Natural killer cell (primary cell): ENCODE results near the gene FBH1. TPM values are rescaled to one million over a fixed set of nuclear protein-coding genes. Genes with fewer than 3 reads are reported as not detected.

Experiments
- ATAC-seq, 3 donors: fragments of 150-1000 bp in 2 of 3; fragments of 200-7000 bp in 1 of 3; cut with Tn5 transposase; 1 replicate in 1 of 3; 2 replicates in 2 of 3; pipeline ENCODE4 v1.10.0; 2021; ENCODE audit warnings: mild to moderate bottlenecking in 2 of 3, moderate library complexity in 2 of 3
- DNase-seq, 2 donors: peaks; one replicate each; pipeline versions ENCODE4 v3.0.0 to v3.0.0-alpha.2; 2013 to 2021; ENCODE audit warnings: mixed read lengths in 1 of 2
- H3K27ac ChIP-seq: one replicate; pipeline ENCODE4 v1.5.1; 2013; ENCODE audit warnings: mild to moderate bottlenecking, low read length
- H3K27me3 ChIP-seq: one replicate; pipeline ENCODE4 v1.6.1; 2013; ENCODE audit warnings: low read length; ENCODE audit not compliant: control insufficient read depth, insufficient read depth
- H3K36me3 ChIP-seq: one replicate; pipeline ENCODE4 v1.6.1; 2013; ENCODE audit warnings: low read length; ENCODE audit not compliant: control insufficient read depth, insufficient read depth
- H3K4me1 ChIP-seq: one replicate; pipeline ENCODE4 v1.6.1; 2013; ENCODE audit warnings: low read length; ENCODE audit not compliant: control insufficient read depth, insufficient read depth
- H3K4me3 ChIP-seq: one replicate; pipeline ENCODE4 v1.5.1; 2013; ENCODE audit warnings: low read length
- H3K9me3 ChIP-seq: one replicate; pipeline ENCODE4 v1.6.1; 2013; ENCODE audit warnings: low read length; ENCODE audit not compliant: control insufficient read depth, insufficient read depth
- H3K27ac Mint-ChIP-seq, 2 donors: one replicate each; pipeline ENCODE4 v1.8.0; 2022; ENCODE audit warnings: mild to moderate bottlenecking in 2 of 2, mixed read lengths in 2 of 2, moderate library complexity in 1 of 2
- H3K27me3 Mint-ChIP-seq, 2 donors: one replicate each; pipeline ENCODE4 v1.8.0; 2022; ENCODE audit warnings: low read depth in 2 of 2, mixed read lengths in 2 of 2
- H3K36me3 Mint-ChIP-seq: one replicate; pipeline ENCODE4 v1.8.0; 2022; ENCODE audit warnings: mixed read lengths
- H3K4me1 Mint-ChIP-seq, 2 donors: one replicate each; pipeline ENCODE4 v1.8.0; 2022; ENCODE audit warnings: mixed read lengths in 2 of 2
- H3K4me3 Mint-ChIP-seq: one replicate; pipeline ENCODE4 v1.8.0; 2022; ENCODE audit warnings: mild to moderate bottlenecking, moderate library complexity, mixed read lengths
- H3K9me3 Mint-ChIP-seq, 2 donors: one replicate each; pipeline ENCODE4 v1.8.0; 2022; ENCODE audit warnings: mixed read lengths in 2 of 2
- WGBS: methylation state at CpG from one replicate; pipeline ENCODE4 v1.1.7; 2013; ENCODE audit warnings: missing lambda C conversion rate; ENCODE audit not compliant: insufficient coverage; 5-methylcytosine and 5-hydroxymethylcytosine counted together
- intact Hi-C: fragments of 100-400 bp; cut with micrococcal nuclease; formaldehyde crosslinking; loops from one replicate; pipeline ENCODE4 v1.14.2; 2022
- total RNA-seq, 4 donors: library from RNA; stranded (reverse); fragments of 120-200 nt in 1 of 4; gene quantifications; one replicate each; pipeline versions ENCODE4 v1.2.3 to v1.2.4, GENCODE V29; 2013 to 2022
- TF ChIP-seq, protein P1 (sequence below): fragments of 200-600 bp; IDR thresholded peaks from one replicate; pipeline ENCODE4 v1.8.0; 2022; ENCODE audit warnings: antibody characterized with exemption

FBH1 gene
- total RNA-seq, 3 donors from 2014 or later (not counting 1 experiment from before 2014, with no cell fraction given), result 49.3 to 64.9 (median 62.7) TPM

DNA sequence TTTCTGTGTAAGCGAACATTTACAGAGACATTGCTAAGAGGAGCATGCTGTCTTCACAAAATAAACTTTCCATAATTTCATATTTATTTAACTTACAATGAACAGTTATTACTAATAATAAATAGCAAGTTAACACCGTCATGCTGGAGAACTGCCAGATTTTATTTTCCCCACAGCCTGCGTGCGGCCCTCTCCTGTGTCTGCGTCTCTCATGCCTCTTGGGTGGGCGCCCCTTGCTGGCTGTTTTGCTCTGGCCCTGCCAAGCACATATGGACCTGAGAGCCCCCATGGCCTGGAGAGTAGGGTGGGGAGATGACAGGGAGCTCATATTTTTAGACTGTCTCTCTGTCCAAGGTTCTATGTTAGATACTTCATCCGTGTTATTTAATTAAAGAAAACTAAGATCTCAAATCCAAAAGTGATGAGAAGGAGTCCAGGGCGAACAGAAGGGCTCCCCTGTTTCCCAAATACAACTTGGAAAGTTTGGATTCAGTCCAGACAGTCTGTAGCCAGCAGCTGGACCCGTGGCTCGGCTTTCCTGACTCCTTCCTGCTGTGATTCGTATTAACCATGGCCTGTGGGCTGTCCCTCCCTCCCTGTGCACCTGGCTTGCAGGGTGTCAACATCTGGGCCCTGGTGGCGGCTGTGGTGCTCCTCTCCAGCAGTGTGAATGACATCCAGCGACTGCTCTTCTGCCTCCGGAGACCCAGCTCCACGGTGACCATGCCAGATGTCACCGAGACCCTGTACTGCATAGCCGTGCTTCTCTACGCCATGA, 20.5 kb downstream of the FBH1 start:
- Mint-ChIP-seq H3K4me3 (no peak overlapping the region), H3K9me3 (no peaks in the 10 kb centered on the region), H3K27ac (no peak overlapping the region), H3K27me3 (no peaks in the 10 kb centered on the region), H3K4me1 (peaks cover 6 to 10% of the 10 kb centered on the region in 2 donors), H3K36me3 (peaks cover 15% of the 10 kb centered on the region)
- H3K27me3 ChIP-seq, result no peaks in the 10 kb centered on the region
- 96% methylated on average over 17 of the region's 18 CpGs for WGBS
- intact Hi-C loops, result no loop called here
- DNase-seq, result no peak
- no peak overlapping the region for H3K4me3 ChIP-seq
- no peak overlapping the region for H3K27ac ChIP-seq
- no peaks in the 10 kb centered on the region for H3K9me3 ChIP-seq
- TF ChIP-seq, protein P1, sequence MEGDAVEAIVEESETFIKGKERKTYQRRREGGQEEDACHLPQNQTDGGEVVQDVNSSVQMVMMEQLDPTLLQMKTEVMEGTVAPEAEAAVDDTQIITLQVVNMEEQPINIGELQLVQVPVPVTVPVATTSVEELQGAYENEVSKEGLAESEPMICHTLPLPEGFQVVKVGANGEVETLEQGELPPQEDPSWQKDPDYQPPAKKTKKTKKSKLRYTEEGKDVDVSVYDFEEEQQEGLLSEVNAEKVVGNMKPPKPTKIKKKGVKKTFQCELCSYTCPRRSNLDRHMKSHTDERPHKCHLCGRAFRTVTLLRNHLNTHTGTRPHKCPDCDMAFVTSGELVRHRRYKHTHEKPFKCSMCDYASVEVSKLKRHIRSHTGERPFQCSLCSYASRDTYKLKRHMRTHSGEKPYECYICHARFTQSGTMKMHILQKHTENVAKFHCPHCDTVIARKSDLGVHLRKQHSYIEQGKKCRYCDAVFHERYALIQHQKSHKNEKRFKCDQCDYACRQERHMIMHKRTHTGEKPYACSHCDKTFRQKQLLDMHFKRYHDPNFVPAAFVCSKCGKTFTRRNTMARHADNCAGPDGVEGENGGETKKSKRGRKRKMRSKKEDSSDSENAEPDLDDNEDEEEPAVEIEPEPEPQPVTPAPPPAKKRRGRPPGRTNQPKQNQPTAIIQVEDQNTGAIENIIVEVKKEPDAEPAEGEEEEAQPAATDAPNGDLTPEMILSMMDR, result no peak
- no peak for ATAC-seq
- H3K4me1 ChIP-seq, result no peaks in the 10 kb centered on the region
- peaks cover 81% of the 10 kb centered on the region for H3K36me3 ChIP-seq

DNA sequence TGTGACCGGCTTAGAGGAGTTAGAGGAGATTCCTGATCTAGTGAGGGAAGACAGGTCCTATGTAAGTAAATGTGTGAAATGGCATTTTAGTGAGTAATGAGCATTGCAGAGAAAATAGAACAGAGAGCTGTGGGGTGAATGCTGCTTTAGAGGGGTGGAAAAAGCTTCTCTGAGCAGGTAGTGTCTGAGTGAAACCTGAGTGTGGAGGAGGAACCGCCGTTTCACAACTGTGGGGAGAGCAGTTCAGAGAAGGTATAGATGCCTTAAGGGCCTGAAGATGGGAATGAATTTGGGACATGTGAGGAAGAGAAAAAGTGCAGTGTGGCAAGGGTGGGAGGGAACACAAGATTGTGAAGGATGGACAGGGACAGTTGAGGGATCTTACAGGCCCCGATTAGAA, 21.6 kb downstream of the FBH1 start:
- H3K36me3 Mint-ChIP-seq, result peaks cover 15% of the 10 kb centered on the region
- ATAC-seq, result no peak
- peaks cover 4 to 10% of the 10 kb centered on the region in 2 donors for H3K4me1 Mint-ChIP-seq
- H3K4me1 ChIP-seq, result no peaks in the 10 kb centered on the region
- no peaks in the 10 kb centered on the region for H3K9me3 Mint-ChIP-seq
- 98% methylated on average over 4 of the region's 4 CpGs for WGBS
- no peak overlapping the region for H3K4me3 Mint-ChIP-seq
- DNase-seq, result no peak
- H3K4me3 ChIP-seq, result no peak overlapping the region
- H3K27ac Mint-ChIP-seq, result no peak overlapping the region
- H3K9me3 ChIP-seq, result no peaks in the 10 kb centered on the region
- peaks cover 84% of the 10 kb centered on the region for H3K36me3 ChIP-seq
- TF ChIP-seq, protein P1, result no peak
- H3K27me3 Mint-ChIP-seq, result no peaks in the 10 kb centered on the region
- H3K27me3 ChIP-seq, result no peaks in the 10 kb centered on the region
- H3K27ac ChIP-seq, result no peak overlapping the region
- intact Hi-C loops, result no loop called here

DNA sequence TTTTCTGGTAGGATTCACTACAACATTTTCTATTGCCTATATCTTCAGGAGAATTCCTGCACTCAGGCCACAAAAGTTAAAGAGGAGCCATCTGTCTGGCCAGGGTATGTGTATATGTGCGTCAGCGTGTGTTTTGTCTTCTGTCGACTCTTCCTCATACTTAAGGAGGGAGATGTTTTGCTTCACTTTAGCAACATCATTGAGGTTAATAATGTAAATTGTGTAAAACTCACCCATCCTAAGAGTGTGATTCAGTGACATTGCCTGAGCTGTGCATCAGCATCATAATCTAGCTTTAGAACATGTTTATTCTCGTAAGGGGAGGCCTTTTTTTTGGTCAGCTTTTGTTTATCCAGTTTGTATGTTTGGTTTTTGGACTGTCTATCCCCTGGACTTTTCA, 23.7 kb downstream of the FBH1 start:
- no peaks in the 10 kb centered on the region for H3K27me3 Mint-ChIP-seq
- Histone ChIP-seq H3K9me3 (no peaks in the 10 kb centered on the region), H3K4me3 (no peak overlapping the region), H3K27ac (no peak overlapping the region), H3K27me3 (no peaks in the 10 kb centered on the region), H3K36me3 (peaks cover 93% of the 10 kb centered on the region), H3K4me1 (no peaks in the 10 kb centered on the region)
- WGBS, result 100% methylated on average over 3 of the region's 4 CpGs
- H3K4me3 Mint-ChIP-seq, result no peak overlapping the region
- peaks cover 15% of the 10 kb centered on the region for H3K36me3 Mint-ChIP-seq
- no peak overlapping the region for H3K27ac Mint-ChIP-seq
- DNase-seq, result no peak
- intact Hi-C loops, result no loop called here
- no peaks in the 10 kb centered on the region for H3K4me1 Mint-ChIP-seq
- ATAC-seq, result no peak
- H3K9me3 Mint-ChIP-seq, result no peaks in the 10 kb centered on the region
- TF ChIP-seq, protein P1, result no peak

DNA sequence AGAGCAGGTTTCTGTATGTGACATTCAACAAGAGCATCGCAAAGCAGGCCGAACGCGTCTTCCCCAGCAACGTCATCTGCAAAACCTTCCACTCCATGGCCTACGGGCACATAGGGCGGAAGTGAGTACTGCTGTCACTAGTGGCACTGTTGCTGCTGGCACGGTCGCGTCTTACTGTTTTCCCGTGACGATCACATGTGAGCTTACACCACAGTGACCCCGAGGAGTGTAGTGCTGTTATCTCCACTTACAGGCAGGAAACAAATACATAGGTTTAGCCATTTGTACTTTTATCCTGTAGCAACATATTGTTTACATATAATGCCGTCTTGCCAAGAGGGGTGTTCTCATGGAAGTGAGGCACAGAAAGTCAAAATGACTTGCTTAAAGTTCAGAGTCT, 25.4 kb downstream of the FBH1 start:
- ATAC-seq, result no peak

More for the DNA sequence above, 25.4 kb downstream of the FBH1 start:
- H3K4me1 Mint-ChIP-seq, result no peaks in the 10 kb centered on the region
- H3K36me3 Mint-ChIP-seq, result peaks cover 20% of the 10 kb centered on the region
- no peak for DNase-seq
- TF ChIP-seq, protein P1, result no peak
- H3K36me3 ChIP-seq, result peaks cover 89% of the 10 kb centered on the region
- no peaks in the 10 kb centered on the region for H3K9me3 ChIP-seq
- H3K27ac Mint-ChIP-seq, result no peak overlapping the region
- no peak overlapping the region for H3K27ac ChIP-seq
- H3K27me3 ChIP-seq, result no peaks in the 10 kb centered on the region
- H3K4me1 ChIP-seq, result no peaks in the 10 kb centered on the region
- 96% methylated on average over 14 of the region's 14 CpGs for WGBS
- intact Hi-C loops, result no loop called here
- no peaks in the 10 kb centered on the region for H3K9me3 Mint-ChIP-seq
- no peak overlapping the region for H3K4me3 ChIP-seq
- no peaks in the 10 kb centered on the region for H3K27me3 Mint-ChIP-seq
- H3K4me3 Mint-ChIP-seq, result no peak overlapping the region
